HCT116 (cell line): ENCODE data around the gene IQCM. TPM values are rescaled to one million over a fixed set of nuclear protein-coding genes. Genes with fewer than 3 reads are reported as not detected.

Experiments
- ATAC-seq: fragments of 200-7000 bp; cut with Tn5 transposase; 2 replicates; pipeline ENCODE4 v1.9.1; 2020; ENCODE audit warnings: mild to moderate bottlenecking, moderate library complexity
- BruUV-seq: library from RNA; stranded (reverse); fragments of 400-500 nt; replicated peaks from 2 replicates; lab custom pipeline; 2021; lab: Mats Ljungman, UMichigan
- CTCF ChIA-PET: fragments of 300-600 bp; sonication (Branson Sonifier 250); formaldehyde crosslinking; loops from one replicate; lab custom pipeline; 2021; ENCODE audit warnings: antibody characterized with exemption; lab: Charles Lee
- POLR2A ChIA-PET: fragments of 300-600, 350-600 bp; sonication (Branson Sonifier 250); formaldehyde crosslinking; loops from one replicate; lab custom pipeline; 2021; ENCODE audit warnings: antibody characterized with exemption; lab: Charles Lee
- RAD21 ChIA-PET, 2 experiments: fragments of 300-600 bp; sonication (Branson Sonifier 250); formaldehyde crosslinking; loops; one replicate each; lab custom pipeline; 2023; ENCODE audit warnings: low total read pairs in 2 of 2; ENCODE audit not compliant: uncharacterized antibody in 2 of 2, unreplicated experiment in 2 of 2, low non-redundant PET in 1 of 2; lab: Charles Lee
- DNase-seq: peaks from one replicate; pipeline ENCODE4 v3.0.0-alpha.2; 2010; ENCODE audit warnings: low read depth, low spot score
- H2AFZ ChIP-seq: fragments of 200-600 bp; shearing (Covaris generic), sonication (generic); 2 replicates; pipeline ENCODE4 v1.6.1; 2017; ENCODE audit warnings: low read depth, mixed run types, mixed read lengths, antibody characterized with exemption, low read length; ENCODE audit not compliant: poor library complexity, severe bottlenecking
- H3K27ac ChIP-seq: 2 replicates; pipeline ENCODE4 v1.5.1; 2012; ENCODE audit warnings: low read depth, low read length
- H3K27me3 ChIP-seq: fragments of 200-600 bp; sonication (generic); 2 replicates; pipeline ENCODE4 v1.6.1; 2016; ENCODE audit warnings: mixed run types, low read length, mixed read lengths; ENCODE audit not compliant: insufficient read depth
- H3K36me3 ChIP-seq, 2 experiments: fragments of 200-500 bp in 1 of 2; fragments of 200-600 bp in 1 of 2; sonication (Bioruptor generic) in 1 of 2; sonication (generic) in 1 of 2; 2 replicates each; pipeline versions ENCODE4 v1.5.1 to v1.6.1; 2014 to 2016; ENCODE audit warnings: low read length in 2 of 2, inconsistent platforms in 1 of 2, mixed read lengths in 1 of 2, mixed run types in 1 of 2; ENCODE audit not compliant: insufficient read depth in 2 of 2, control insufficient read depth in 1 of 2
- H3K4me1 ChIP-seq, 2 experiments: fragments of 200-600 bp in 1 of 2; sonication (generic) in 1 of 2; 2 replicates each; pipeline versions ENCODE4 v1.5.1 to v1.6.1; 2012 to 2017; ENCODE audit warnings: low read length in 2 of 2, inconsistent platforms in 1 of 2, mild to moderate bottlenecking in 1 of 2, mixed read lengths in 1 of 2, mixed run types in 1 of 2, moderate library complexity in 1 of 2; ENCODE audit not compliant: insufficient read depth in 2 of 2, control insufficient read depth in 1 of 2
- H3K4me2 ChIP-seq: fragments of 200-600 bp; sonication (generic); 2 replicates; pipeline ENCODE4 v1.6.1; 2017; ENCODE audit warnings: mixed run types, low read length, mixed read lengths
- H3K4me3 ChIP-seq, 2 experiments: fragments of 200-600 bp in 1 of 2; sonication (generic) in 1 of 2; replicated peaks in 1 of 2; 2 replicates each; pipeline ENCODE4 v1.5.1; 2011 to 2016; ENCODE audit warnings: low read length in 2 of 2, control low read depth in 1 of 2, low read depth in 1 of 2, mild to moderate bottlenecking in 1 of 2, mixed read lengths in 1 of 2, mixed run types in 1 of 2
- H3K79me2 ChIP-seq: fragments of 200-600 bp; sonication (generic); 2 replicates; pipeline ENCODE4 v1.6.1; 2017; ENCODE audit warnings: mild to moderate bottlenecking, mixed run types, low read length, moderate library complexity, mixed read lengths; ENCODE audit not compliant: insufficient read depth
- H3K9ac ChIP-seq: fragments of 200-600 bp; sonication (generic); 2 replicates; pipeline ENCODE4 v1.6.1; 2016; ENCODE audit warnings: low read length, mixed read lengths
- H3K9me2 ChIP-seq: fragments of 200-600 bp; sonication (generic), shearing (Covaris generic); 2 replicates; pipeline ENCODE4 v1.6.1; 2017; ENCODE audit warnings: mixed run types, mild to moderate bottlenecking, moderate library complexity; ENCODE audit not compliant: insufficient read depth
- H3K9me3 ChIP-seq, 2 experiments: fragments of 200-500 bp in 1 of 2; fragments of 200-600 bp in 1 of 2; sonication (Bioruptor generic) in 1 of 2; sonication (generic) in 1 of 2; 2 replicates each; pipeline ENCODE4 v1.6.1; 2014 to 2017; ENCODE audit warnings: low read length in 2 of 2, mixed read lengths in 2 of 2, inconsistent platforms in 1 of 2, low read depth in 1 of 2, mild to moderate bottlenecking in 1 of 2, mixed run types in 1 of 2, moderate library complexity in 1 of 2; ENCODE audit not compliant: control insufficient read depth in 1 of 2, insufficient read depth in 1 of 2
- H4K20me1 ChIP-seq: fragments of 200-600 bp; sonication (generic), shearing (Covaris generic); 2 replicates; pipeline ENCODE4 v1.6.1; 2017; ENCODE audit warnings: mixed run types, mild to moderate bottlenecking, moderate library complexity; ENCODE audit not compliant: insufficient read depth
- CBX3 ChIP-seq: IDR thresholded peaks from 2 replicates; pipeline ENCODE4 v1.6.1; 2012; ENCODE audit warnings: low read depth
- CEBPB ChIP-seq: IDR thresholded peaks from 2 replicates; pipeline ENCODE4 v1.6.1; 2012; ENCODE audit warnings: low read depth
- ELF1 ChIP-seq: IDR thresholded peaks from 2 replicates; pipeline ENCODE4 v1.6.1; 2012; ENCODE audit warnings: low read depth, borderline replicate concordance
- EZH2phosphoT487 ChIP-seq: fragments of 200-600 bp; IDR thresholded peaks from 2 replicates; pipeline ENCODE4 v1.6.1; 2018; ENCODE audit warnings: antibody characterized with exemption, borderline replicate concordance
- JUND ChIP-seq: IDR thresholded peaks from 2 replicates; pipeline ENCODE4 v1.6.1; 2012
- POLR2AphosphoS5 ChIP-seq: IDR thresholded peaks from 2 replicates; pipeline ENCODE4 v1.6.1; 2011; ENCODE audit warnings: mild to moderate bottlenecking, low read depth, low read length, moderate library complexity
- RAD21 ChIP-seq: IDR thresholded peaks from 2 replicates; pipeline ENCODE4 v1.6.1; 2012; ENCODE audit warnings: low read depth, mild to moderate bottlenecking
- SIN3A ChIP-seq: IDR thresholded peaks from 2 replicates; pipeline ENCODE4 v1.6.1; 2012; ENCODE audit warnings: low read depth
- SP1 ChIP-seq: IDR thresholded peaks from 2 replicates; pipeline ENCODE4 v1.6.1; 2012; ENCODE audit warnings: low read depth
- SRF ChIP-seq: IDR thresholded peaks from 2 replicates; pipeline ENCODE4 v1.6.1; 2012; ENCODE audit warnings: low read depth
- TCF7L2 ChIP-seq: IDR thresholded peaks from 2 replicates; pipeline ENCODE4 v1.7.0; 2011; ENCODE audit warnings: borderline replicate concordance, inconsistent platforms; ENCODE audit not compliant: insufficient read depth, insufficient read length; ENCODE audit errors: extremely low read depth
- YY1 ChIP-seq: IDR thresholded peaks from 2 replicates; pipeline ENCODE4 v1.6.1; 2011; ENCODE audit warnings: low read length, low read depth, moderate library complexity, mild to moderate bottlenecking; ENCODE audit not compliant: insufficient replicate concordance; ENCODE audit errors: extremely low read depth
- ZFX ChIP-seq: fragments of 450-650 bp; IDR thresholded peaks from 2 replicates; pipeline ENCODE4 v1.6.1; 2017
- ZNF274 ChIP-seq: fragments of 200-500 bp; sonication (Bioruptor generic); IDR thresholded peaks from 2 replicates; pipeline ENCODE4 v1.6.1; 2014; ENCODE audit warnings: mild to moderate bottlenecking, low read depth, low read length, inconsistent platforms
- intact Hi-C: fragments of 100-400 bp; cut with micrococcal nuclease; formaldehyde crosslinking; loops from 2 replicates; pipeline ENCODE4 v1.10.0; 2022
- total RNA-seq: library from RNA; stranded (reverse); gene quantifications from one replicate; pipeline ENCODE4 v1.2.1, GENCODE V29; 2021; ENCODE audit not compliant: unreplicated experiment
- TF ChIP-seq, protein P1 (sequence below), 3 experiments: fragments of 200-600 bp in 1 of 3; sonication (generic) in 1 of 3; IDR thresholded peaks in 2 of 3; conservative IDR thresholded peaks in 1 of 3; 2 replicates each; pipeline ENCODE4 v1.5.1; 2012 to 2017; ENCODE audit warnings: low read depth in 2 of 3, low read length in 2 of 3, antibody characterized with exemption in 1 of 3, borderline replicate concordance in 1 of 3, control low read depth in 1 of 3, mild to moderate bottlenecking in 1 of 3, mixed read lengths in 1 of 3, mixed run types in 1 of 3, moderate library complexity in 1 of 3; ENCODE audit not compliant: insufficient read depth in 1 of 3
- TF ChIP-seq, protein P2 (sequence below): IDR thresholded peaks from 2 replicates; pipeline ENCODE4 v1.6.1; 2012; ENCODE audit warnings: low read depth
- TF ChIP-seq, protein P3 (sequence below): IDR thresholded peaks from 2 replicates; pipeline ENCODE4 v1.6.1; 2012

IQCM gene
- total RNA-seq, 1 experiment from 2014 or later = 0.20 TPM

DNA sequence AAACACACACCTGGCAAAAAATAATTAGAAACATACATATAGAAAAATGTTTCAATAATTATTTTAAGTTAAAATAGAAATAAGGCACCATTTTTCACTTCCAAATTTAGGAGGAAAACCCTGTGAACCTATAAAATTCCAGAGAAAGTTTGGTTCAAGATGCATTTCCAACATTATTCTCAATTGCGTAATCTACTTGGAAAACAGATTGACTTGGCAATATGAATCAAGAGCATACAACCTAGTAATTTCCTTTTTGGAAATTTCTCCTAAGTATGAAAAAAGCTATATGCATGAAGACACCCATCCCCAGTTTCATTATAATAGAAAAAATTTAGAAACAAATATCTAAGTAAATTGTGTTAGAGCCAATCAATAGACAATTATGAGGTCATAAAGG, 242.9 kb downstream of the IQCM start:
- no peaks in the 10 kb centered on the region for H3K27me3 ChIP-seq
- no peaks in the 10 kb centered on the region for H3K4me1 ChIP-seq
- ChIA-PET CTCF (no interaction called here), POLR2A (no interaction called here), RAD21 (no interaction called here)
- no TSS peak for BruUV-seq
- H2AFZ ChIP-seq = no peak overlapping the region
- ATAC-seq (no peak), DNase-seq (no peak)
- no peak overlapping the region for H3K4me2 ChIP-seq
- no peak overlapping the region for H3K9ac ChIP-seq
- H3K9me2 ChIP-seq = no peaks in the 10 kb centered on the region
- H3K9me3 ChIP-seq = no peaks in the 10 kb centered on the region
- no peak overlapping the region for H3K27ac ChIP-seq
- H3K79me2 ChIP-seq = no peaks in the 10 kb centered on the region
- no peak overlapping the region for H3K4me3 ChIP-seq
- TF ChIP-seq SIN3A (no peak), ZNF274 (no peak), SP1 (no peak), POLR2AphosphoS5 (no peak), CBX3 (no peak), TCF7L2 (no peak), EZH2phosphoT487 (no peak), ZFX (no peak), YY1 (no peak), JUND (no peak), ELF1 (no peak), RAD21 (no peak), SRF (no peak), CEBPB (no peak)
- TF ChIP-seq, protein P1, sequence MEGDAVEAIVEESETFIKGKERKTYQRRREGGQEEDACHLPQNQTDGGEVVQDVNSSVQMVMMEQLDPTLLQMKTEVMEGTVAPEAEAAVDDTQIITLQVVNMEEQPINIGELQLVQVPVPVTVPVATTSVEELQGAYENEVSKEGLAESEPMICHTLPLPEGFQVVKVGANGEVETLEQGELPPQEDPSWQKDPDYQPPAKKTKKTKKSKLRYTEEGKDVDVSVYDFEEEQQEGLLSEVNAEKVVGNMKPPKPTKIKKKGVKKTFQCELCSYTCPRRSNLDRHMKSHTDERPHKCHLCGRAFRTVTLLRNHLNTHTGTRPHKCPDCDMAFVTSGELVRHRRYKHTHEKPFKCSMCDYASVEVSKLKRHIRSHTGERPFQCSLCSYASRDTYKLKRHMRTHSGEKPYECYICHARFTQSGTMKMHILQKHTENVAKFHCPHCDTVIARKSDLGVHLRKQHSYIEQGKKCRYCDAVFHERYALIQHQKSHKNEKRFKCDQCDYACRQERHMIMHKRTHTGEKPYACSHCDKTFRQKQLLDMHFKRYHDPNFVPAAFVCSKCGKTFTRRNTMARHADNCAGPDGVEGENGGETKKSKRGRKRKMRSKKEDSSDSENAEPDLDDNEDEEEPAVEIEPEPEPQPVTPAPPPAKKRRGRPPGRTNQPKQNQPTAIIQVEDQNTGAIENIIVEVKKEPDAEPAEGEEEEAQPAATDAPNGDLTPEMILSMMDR (IDR thresholded peaks at IDR 0.05 in 2 of 3, conservative IDR thresholded peaks at IDR 0.05 in 1 of 3; ENCODE audit: borderline replicate concordance in 1 of 3, insufficient read depth in 1 of 3, low read depth in 2 of 3, low read length in 2 of 3) = no peak
- TF ChIP-seq, protein P2, sequence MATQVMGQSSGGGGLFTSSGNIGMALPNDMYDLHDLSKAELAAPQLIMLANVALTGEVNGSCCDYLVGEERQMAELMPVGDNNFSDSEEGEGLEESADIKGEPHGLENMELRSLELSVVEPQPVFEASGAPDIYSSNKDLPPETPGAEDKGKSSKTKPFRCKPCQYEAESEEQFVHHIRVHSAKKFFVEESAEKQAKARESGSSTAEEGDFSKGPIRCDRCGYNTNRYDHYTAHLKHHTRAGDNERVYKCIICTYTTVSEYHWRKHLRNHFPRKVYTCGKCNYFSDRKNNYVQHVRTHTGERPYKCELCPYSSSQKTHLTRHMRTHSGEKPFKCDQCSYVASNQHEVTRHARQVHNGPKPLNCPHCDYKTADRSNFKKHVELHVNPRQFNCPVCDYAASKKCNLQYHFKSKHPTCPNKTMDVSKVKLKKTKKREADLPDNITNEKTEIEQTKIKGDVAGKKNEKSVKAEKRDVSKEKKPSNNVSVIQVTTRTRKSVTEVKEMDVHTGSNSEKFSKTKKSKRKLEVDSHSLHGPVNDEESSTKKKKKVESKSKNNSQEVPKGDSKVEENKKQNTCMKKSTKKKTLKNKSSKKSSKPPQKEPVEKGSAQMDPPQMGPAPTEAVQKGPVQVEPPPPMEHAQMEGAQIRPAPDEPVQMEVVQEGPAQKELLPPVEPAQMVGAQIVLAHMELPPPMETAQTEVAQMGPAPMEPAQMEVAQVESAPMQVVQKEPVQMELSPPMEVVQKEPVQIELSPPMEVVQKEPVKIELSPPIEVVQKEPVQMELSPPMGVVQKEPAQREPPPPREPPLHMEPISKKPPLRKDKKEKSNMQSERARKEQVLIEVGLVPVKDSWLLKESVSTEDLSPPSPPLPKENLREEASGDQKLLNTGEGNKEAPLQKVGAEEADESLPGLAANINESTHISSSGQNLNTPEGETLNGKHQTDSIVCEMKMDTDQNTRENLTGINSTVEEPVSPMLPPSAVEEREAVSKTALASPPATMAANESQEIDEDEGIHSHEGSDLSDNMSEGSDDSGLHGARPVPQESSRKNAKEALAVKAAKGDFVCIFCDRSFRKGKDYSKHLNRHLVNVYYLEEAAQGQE = no peak
- TF ChIP-seq, protein P3, sequence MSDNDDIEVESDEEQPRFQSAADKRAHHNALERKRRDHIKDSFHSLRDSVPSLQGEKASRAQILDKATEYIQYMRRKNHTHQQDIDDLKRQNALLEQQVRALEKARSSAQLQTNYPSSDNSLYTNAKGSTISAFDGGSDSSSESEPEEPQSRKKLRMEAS = no peak
- H4K20me1 ChIP-seq = no peaks in the 10 kb centered on the region
- intact Hi-C loops = no loop called here
- no peaks in the 10 kb centered on the region for H3K36me3 ChIP-seq
